GM19438 (cell line): ENCODE measurements around the gene ENTPD6.

Experiments used
- ATAC-seq: cut with Tn5 transposase; IDR thresholded peaks from one replicate; pipeline ENCODE4 v1.9.1; 2021; ENCODE audit warnings: low read depth; ENCODE audit not compliant: unreplicated experiment

ENTPD6 gene

GRCh38 chr20:25207149-25207959 is 11.8 kb downstream of the ENTPD6 start:
- no peak for ATAC-seq

- ATAC-seq: no peak
Measured at GRCh38 chr20:25207960-25208534, 12.5 kb downstream of the ENTPD6 start.

GRCh38 chr20:25209400-25209799 is 13.9 kb downstream of the ENTPD6 start:
- ATAC-seq: no peak

- ATAC-seq: no peak
Measured at GRCh38 chr20:25209911-25210310, 14.4 kb downstream of the ENTPD6 start.

GRCh38 chr20:25211273-25211672 is 15.8 kb downstream of the ENTPD6 start:
- no peak for ATAC-seq

GRCh38 chr20:25212242-25212641 is 16.7 kb downstream of the ENTPD6 start:
- no peak for ATAC-seq

- no peak for ATAC-seq
Measured at GRCh38 chr20:25213566-25214425, 18.3 kb downstream of the ENTPD6 start.

- no peak for ATAC-seq
Measured at GRCh38 chr20:25214426-25214790, 18.9 kb downstream of the ENTPD6 start.

GRCh38 chr20:25214819-25215218 is 19.3 kb downstream of the ENTPD6 start:
- ATAC-seq: no peak

- ATAC-seq: no peak
Measured at GRCh38 chr20:25215521-25215920, 20.0 kb downstream of the ENTPD6 start.

GRCh38 chr20:25216199-25216945 is 20.9 kb downstream of the ENTPD6 start:
- ATAC-seq: no peak

GRCh38 chr20:25217161-25218108 is 21.9 kb downstream of the ENTPD6 start:
- ATAC-seq: no peak

GRCh38 chr20:25218109-25218486 is 22.6 kb downstream of the ENTPD6 start:
- ATAC-seq: no peak

- no peak for ATAC-seq
Measured at GRCh38 chr20:25218492-25218891, 23.0 kb downstream of the ENTPD6 start.

GRCh38 chr20:25219365-25219764 is 23.9 kb downstream of the ENTPD6 start:
- ATAC-seq: no peak

GRCh38 chr20:25220021-25220730 is 24.7 kb downstream of the ENTPD6 start:
- no peak for ATAC-seq

- no peak for ATAC-seq
Measured at GRCh38 chr20:25220810-25221591, 25.5 kb downstream of the ENTPD6 start.
